H9 (cell line): ENCODE data around the gene LITAF. TPM values are rescaled to one million over a fixed set of nuclear protein-coding genes. Genes with fewer than 3 reads are reported as not detected.

Experiments used
- DNase-seq: peaks from one replicate; pipeline ENCODE4 v3.0.0-alpha.2; 2017
- H2AFZ ChIP-seq: one replicate; pipeline ENCODE4 v1.6.1; 2013; ENCODE audit warnings: mild to moderate bottlenecking, low read length, control low read depth, moderate library complexity
- H2AK5ac ChIP-seq: 2 replicates; pipeline ENCODE4 v1.6.1; 2013; ENCODE audit warnings: low read length, control low read depth, mixed read lengths; ENCODE audit not compliant: insufficient read length
- H2BK120ac ChIP-seq: one replicate; pipeline ENCODE4 v1.6.1; 2013; ENCODE audit warnings: low read depth, mild to moderate bottlenecking, low read length, control low read depth, inconsistent platforms; ENCODE audit not compliant: poor library complexity, severe bottlenecking
- H2BK12ac ChIP-seq: 2 replicates; pipeline ENCODE4 v1.6.1; 2013; ENCODE audit warnings: low read length, control low read depth, mixed read lengths, low read depth; ENCODE audit not compliant: insufficient read length
- H2BK15ac ChIP-seq: 2 replicates; pipeline ENCODE4 v1.6.1; 2013; ENCODE audit warnings: low read depth, low read length, control low read depth
- H2BK20ac ChIP-seq: one replicate; pipeline ENCODE4 v1.6.1; 2013; ENCODE audit warnings: low read depth, mild to moderate bottlenecking, low read length, control low read depth, inconsistent platforms; ENCODE audit not compliant: poor library complexity, severe bottlenecking
- H2BK5ac ChIP-seq: 2 replicates; pipeline ENCODE4 v1.6.1; 2013; ENCODE audit warnings: low read length, control low read depth, mixed read lengths; ENCODE audit not compliant: insufficient read length
- H3K14ac ChIP-seq: 2 replicates; pipeline ENCODE4 v1.6.1; 2013; ENCODE audit warnings: low read length, control low read depth; ENCODE audit not compliant: insufficient read depth
- H3K18ac ChIP-seq: 2 replicates; pipeline ENCODE4 v1.6.1; 2013; ENCODE audit warnings: low read depth, mild to moderate bottlenecking, mixed read lengths, low read length, control low read depth; ENCODE audit not compliant: insufficient read length
- H3K23ac ChIP-seq: 2 replicates; pipeline ENCODE4 v1.6.1; 2013; ENCODE audit warnings: low read length, control low read depth, mixed read lengths, low read depth; ENCODE audit not compliant: insufficient read length
- H3K23me2 ChIP-seq: 2 replicates; pipeline ENCODE4 v1.6.1; 2013; ENCODE audit warnings: low read depth, mild to moderate bottlenecking, mixed read lengths, low read length, control low read depth; ENCODE audit not compliant: insufficient read length, poor library complexity, severe bottlenecking
- H3K27ac ChIP-seq: 2 replicates; pipeline ENCODE4 v1.5.1; 2013; ENCODE audit warnings: low read length, control low read depth, mixed read lengths, low read depth; ENCODE audit not compliant: insufficient read length
- H3K27me3 ChIP-seq: 2 replicates; pipeline ENCODE4 v1.6.1; 2013; ENCODE audit warnings: low read length, control low read depth, inconsistent platforms; ENCODE audit not compliant: insufficient read depth
- H3K4ac ChIP-seq: 2 replicates; pipeline ENCODE4 v1.6.1; 2013; ENCODE audit warnings: low read depth, mild to moderate bottlenecking, control low read depth, inconsistent platforms, low read length, moderate library complexity
- H3K4me1 ChIP-seq: 2 replicates; pipeline ENCODE4 v1.6.1; 2013; ENCODE audit warnings: low read length, control low read depth, inconsistent platforms; ENCODE audit not compliant: insufficient read depth
- H3K4me2 ChIP-seq: 2 replicates; pipeline ENCODE4 v1.6.1; 2013; ENCODE audit warnings: low read length, control low read depth, mixed read lengths; ENCODE audit not compliant: insufficient read length, insufficient read depth
- H3K56ac ChIP-seq: 2 replicates; pipeline ENCODE4 v1.6.1; 2013; ENCODE audit warnings: low read depth, mild to moderate bottlenecking, mixed read lengths, low read length, control low read depth; ENCODE audit not compliant: insufficient read length
- H3K79me1 ChIP-seq: 2 replicates; pipeline ENCODE4 v1.6.1; 2013; ENCODE audit warnings: low read depth, mild to moderate bottlenecking, moderate library complexity, low read length, control low read depth, inconsistent platforms; ENCODE audit not compliant: insufficient read depth, poor library complexity, severe bottlenecking
- H3K79me2 ChIP-seq: 2 replicates; pipeline ENCODE4 v1.6.1; 2013; ENCODE audit warnings: low read length, control low read depth, inconsistent platforms; ENCODE audit not compliant: insufficient read depth
- H3K9ac ChIP-seq: 2 replicates; pipeline ENCODE4 v1.6.1; 2013; ENCODE audit warnings: low read length, control low read depth, mixed read lengths; ENCODE audit not compliant: insufficient read length; ENCODE audit errors: extremely low read depth
- H3K9me3 ChIP-seq: one replicate; pipeline ENCODE4 v1.6.1; 2013; ENCODE audit warnings: low read depth, low read length, inconsistent platforms; ENCODE audit not compliant: control insufficient read depth
- H3T11ph ChIP-seq: one replicate; pipeline ENCODE4 v1.6.1; 2013; ENCODE audit warnings: mild to moderate bottlenecking, low read length, control low read depth, inconsistent platforms
- H4K20me1 ChIP-seq: one replicate; pipeline ENCODE4 v1.6.1; 2013; ENCODE audit not compliant: control insufficient read depth, insufficient read length, insufficient read depth
- H4K5ac ChIP-seq: 2 replicates; pipeline ENCODE4 v1.6.1; 2013; ENCODE audit warnings: low read depth, mild to moderate bottlenecking, mixed read lengths, low read length, control low read depth; ENCODE audit not compliant: insufficient read length
- H4K8ac ChIP-seq: replicated peaks from 2 replicates; pipeline ENCODE4 v1.6.1; 2013; ENCODE audit warnings: low read length, control low read depth, mixed read lengths, low read depth; ENCODE audit not compliant: insufficient read length
- H4K91ac ChIP-seq: 2 replicates; pipeline ENCODE4 v1.6.1; 2013; ENCODE audit warnings: low read depth, mild to moderate bottlenecking, moderate library complexity, mixed read lengths, low read length, control low read depth; ENCODE audit not compliant: insufficient read length
- H3K27ac Mint-ChIP-seq, 3 experiments: 2 replicates in 2 of 3; 3 replicates in 1 of 3; pipeline ENCODE4 v1.8.0; 2020 to 2021; ENCODE audit warnings: mixed read lengths in 3 of 3, mild to moderate bottlenecking in 1 of 3, moderate library complexity in 1 of 3
- H3K27me3 Mint-ChIP-seq: 2 replicates; pipeline ENCODE4 v1.8.0; 2021; ENCODE audit warnings: low read depth, mild to moderate bottlenecking, moderate library complexity, mixed read lengths
- H3K36me3 Mint-ChIP-seq, 3 experiments: 2 replicates in 2 of 3; 3 replicates in 1 of 3; pipeline ENCODE4 v1.8.0; 2020 to 2021; ENCODE audit warnings: low read depth in 3 of 3, mixed read lengths in 3 of 3; ENCODE audit not compliant: insufficient read depth in 1 of 3
- H3K4me1 Mint-ChIP-seq, 2 experiments: 2 replicates each; pipeline ENCODE4 v1.8.0; 2020; ENCODE audit warnings: mixed read lengths in 2 of 2
- H3K4me3 Mint-ChIP-seq, 2 experiments: 2 replicates in 1 of 2; 3 replicates in 1 of 2; pipeline ENCODE4 v1.8.0; 2020 to 2021; ENCODE audit warnings: mild to moderate bottlenecking in 2 of 2, mixed read lengths in 2 of 2, moderate library complexity in 1 of 2
- H3K9me3 Mint-ChIP-seq, 2 experiments: 2 replicates in 1 of 2; 3 replicates in 1 of 2; pipeline ENCODE4 v1.8.0; 2020; ENCODE audit warnings: mild to moderate bottlenecking in 2 of 2, mixed read lengths in 2 of 2, moderate library complexity in 1 of 2
- CTCF ChIP-seq: fragments of 200-600 bp; sonication (generic); conservative IDR thresholded peaks from 3 replicates; pipeline ENCODE4 v1.8.0; 2021; ENCODE audit warnings: antibody characterized with exemption, mild to moderate bottlenecking
- WGBS: extraction: QIAGEN DNeasy Blood & Tissue Kit; methylation state at CpG from one replicate; pipeline ENCODE4 v1.1.7; 2013; ENCODE audit warnings: missing lambda C conversion rate, low lambda C conversion rate, mixed read lengths; ENCODE audit not compliant: insufficient read length; ENCODE audit errors: extremely low coverage; 5-methylcytosine and 5-hydroxymethylcytosine counted together
- total RNA-seq: library from RNA; stranded (reverse); gene quantifications from 2 replicates; pipeline ENCODE4 v1.2.1, GENCODE V29; 2021

LITAF gene
- total RNA-seq, 1 experiment from 2014 or later: 249 TPM

GRCh38 chr16:11581678-11582077 lies 5.0 kb downstream of the LITAF start:
- Histone ChIP-seq H3K27me3 (peaks cover 9% of the 10 kb centered on the region), H3K4me2 (no peak overlapping the region)
- H3K4me1 Mint-ChIP-seq: peaks cover 58 to 59% of the 10 kb centered on the region in 2 experiments

More at GRCh38 chr16:11581678-11582077, 5.0 kb downstream of the LITAF start:
- no peak for DNase-seq
- no peak overlapping the region for H4K5ac ChIP-seq
- no peak overlapping the region for H3K4ac ChIP-seq
- no peak overlapping the region for H3K18ac ChIP-seq
- H2BK20ac ChIP-seq: no peak overlapping the region
- no peak overlapping the region for H2BK120ac ChIP-seq
- no peak overlapping the region for H3K56ac ChIP-seq
- H3K79me1 ChIP-seq: no peaks in the 10 kb centered on the region
- no CpG with 5 or more reads among the region's 3 CpGs for WGBS
- no peak overlapping the region for H2AFZ ChIP-seq
- no peak overlapping the region for H3K27ac ChIP-seq
- TF ChIP-seq CTCF: no peak
- H3K9me3 ChIP-seq: peaks cover 4% of the 10 kb centered on the region
- no peaks in the 10 kb centered on the region; the same call in 1 of the 2 replicates for H3K79me2 ChIP-seq
- H4K20me1 ChIP-seq: no peaks in the 10 kb centered on the region
- no peak overlapping the region for H2AK5ac ChIP-seq
- peaks cover 2 to 40% (median 27%) of the 10 kb centered on the region in 3 experiments; a peak in 5 of 7 replicates for H3K36me3 Mint-ChIP-seq
- peaks cover 17% of the 10 kb centered on the region for H3K4me1 ChIP-seq
- H3K9ac ChIP-seq: no peak overlapping the region
- H3K23me2 ChIP-seq: peaks cover 4% of the 10 kb centered on the region
- H2BK12ac ChIP-seq: no peak overlapping the region
- no peak overlapping the region for H4K91ac ChIP-seq
- H3K14ac ChIP-seq: no peak overlapping the region
- no peak overlapping the region for H3T11ph ChIP-seq
- H2BK15ac ChIP-seq: no peak overlapping the region
- H3K23ac ChIP-seq: no peak overlapping the region
- no peak overlapping the region for H2BK5ac ChIP-seq
- H4K8ac ChIP-seq: no peak overlapping the region
- H3K27me3 Mint-ChIP-seq: no peaks in the 10 kb centered on the region; the same call in none of the 2 replicates
- H3K4me3 Mint-ChIP-seq: peak overlapping the region; percentile 37 to 74
- H3K9me3 Mint-ChIP-seq: no peaks in the 10 kb centered on the region
- H3K27ac Mint-ChIP-seq: peak overlapping the region; percentile 19 to 94 (median 24); a peak in 5 of 7 replicates
